SH-SY5Y (cell line): ENCODE results near the gene PLB1.

Experiments
- GATA2 ChIP-seq: IDR thresholded peaks from 2 replicates; pipeline ENCODE4 v1.6.1; 2011; ENCODE audit warnings: mild to moderate bottlenecking, low read depth, low read length
- GATA3 ChIP-seq: IDR thresholded peaks from 2 replicates; pipeline ENCODE4 v1.6.1; 2011; ENCODE audit warnings: low read depth, mild to moderate bottlenecking, low read length, moderate library complexity

PLB1 gene

GRCh38 chr2:28626376-28626775, 130.5 kb downstream of the PLB1 start:
- no peak for TF ChIP-seq GATA2
- TF ChIP-seq GATA3: no peak

GRCh38 chr2:28626891-28627421, 131.1 kb downstream of the PLB1 start:
- no peak for TF ChIP-seq GATA3
- no peak for TF ChIP-seq GATA2

DNA sequence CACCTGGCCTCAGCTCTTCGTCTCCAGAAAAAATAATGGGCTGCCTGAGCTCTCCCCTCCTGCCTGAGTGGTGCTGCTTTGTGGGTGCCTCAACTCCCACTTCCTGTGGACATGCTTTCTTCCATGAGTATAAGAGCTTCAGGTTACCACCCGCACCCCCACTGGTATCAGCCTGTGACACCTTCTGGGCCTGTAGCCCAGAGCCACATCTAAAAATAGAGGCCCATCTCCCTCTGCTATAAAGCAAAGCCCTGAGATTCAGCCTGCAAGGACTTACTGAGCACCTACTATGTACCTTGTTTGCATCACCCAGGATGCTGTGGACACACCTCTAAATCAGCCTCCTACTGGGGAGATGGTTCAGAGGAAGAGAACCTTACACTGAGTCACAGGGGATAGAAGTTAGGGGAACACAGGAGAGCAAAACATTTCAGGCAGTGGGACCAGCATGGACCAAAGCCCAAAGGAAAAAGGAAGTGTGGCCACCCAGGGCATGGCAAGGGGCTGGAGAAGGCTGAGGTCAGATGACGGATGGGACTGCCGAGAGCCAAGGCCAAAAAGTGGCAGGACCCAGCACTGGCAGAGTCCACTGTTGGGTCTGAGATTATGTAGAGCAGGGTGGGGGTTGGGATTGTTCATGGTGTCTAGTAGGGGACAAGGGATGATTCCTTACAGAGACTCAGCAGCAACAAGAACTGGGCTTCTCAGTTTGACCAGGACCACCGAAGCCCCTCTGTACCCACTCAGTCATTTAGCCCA, 132.0 kb downstream of the PLB1 start:
- TF ChIP-seq GATA3 (no peak), GATA2 (no peak)

GRCh38 chr2:28628506-28628905, 132.6 kb downstream of the PLB1 start:
- no peak for TF ChIP-seq GATA2
- TF ChIP-seq GATA3: no peak

- TF ChIP-seq GATA2 (no peak), GATA3 (no peak)
Measured at GRCh38 chr2:28628987-28629386, 133.1 kb downstream of the PLB1 start.

DNA sequence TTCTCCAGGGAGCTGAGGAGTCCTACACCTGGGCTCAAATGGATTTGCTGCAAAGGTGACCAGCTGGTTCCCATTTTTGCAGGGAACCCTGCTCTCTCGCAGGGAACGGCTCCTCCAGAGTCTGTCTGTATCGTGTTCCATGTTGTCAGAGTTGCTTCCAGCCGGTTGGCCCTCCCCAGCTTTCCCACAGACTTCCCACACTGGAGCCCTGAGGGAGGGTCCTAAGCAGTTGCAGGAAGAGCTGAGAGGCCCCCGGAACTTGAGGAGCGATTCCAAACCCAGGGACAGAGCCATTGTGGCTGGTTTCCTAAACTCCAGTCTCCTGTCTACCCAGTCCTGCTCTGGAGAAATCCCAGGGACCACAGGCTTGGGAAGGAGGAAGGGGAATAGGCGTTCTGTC, 134.1 kb downstream of the PLB1 start:
- no peak for TF ChIP-seq GATA3
- no peak for TF ChIP-seq GATA2

- TF ChIP-seq GATA2 (no peak), GATA3 (no peak)
Measured at GRCh38 chr2:28630341-28630740, 134.5 kb downstream of the PLB1 start.

DNA sequence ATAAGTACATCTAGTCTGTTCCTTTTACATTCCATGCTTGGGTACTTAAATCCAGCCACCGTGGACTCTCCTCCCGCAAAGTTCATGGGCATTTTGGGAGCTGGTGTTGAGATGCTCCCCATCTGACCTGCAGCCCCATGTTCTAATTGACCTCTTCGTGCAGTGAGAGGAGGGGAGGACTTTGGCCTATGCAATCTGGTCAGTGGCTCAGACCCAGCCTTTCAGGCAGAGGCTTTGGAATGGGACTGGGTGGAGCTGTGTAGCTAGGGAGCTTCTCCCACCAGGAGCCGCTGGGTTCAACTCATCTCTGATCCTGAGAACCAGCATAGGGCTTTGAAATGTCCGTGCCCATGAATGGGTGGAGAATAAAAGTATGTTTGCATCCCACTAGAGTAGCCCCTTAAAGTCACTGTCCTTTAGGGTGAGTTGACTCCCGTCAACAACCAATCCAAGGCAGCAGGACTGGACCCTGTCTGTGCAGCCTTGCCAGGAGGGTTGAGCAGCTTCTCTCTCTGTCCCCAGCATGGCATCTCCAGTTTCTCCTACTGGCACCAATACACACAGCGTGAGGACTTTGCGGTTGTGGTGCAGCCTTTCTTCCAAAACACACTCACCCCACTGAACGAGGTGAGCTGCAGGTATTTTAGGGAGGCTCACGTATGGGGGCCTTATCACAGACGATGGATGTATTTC, 135.8 kb downstream of the PLB1 start:
- TF ChIP-seq GATA3 (no peak), GATA2 (no peak)

GRCh38 chr2:28632791-28633190, 136.9 kb downstream of the PLB1 start:
- no peak for TF ChIP-seq GATA2
- TF ChIP-seq GATA3: no peak

DNA sequence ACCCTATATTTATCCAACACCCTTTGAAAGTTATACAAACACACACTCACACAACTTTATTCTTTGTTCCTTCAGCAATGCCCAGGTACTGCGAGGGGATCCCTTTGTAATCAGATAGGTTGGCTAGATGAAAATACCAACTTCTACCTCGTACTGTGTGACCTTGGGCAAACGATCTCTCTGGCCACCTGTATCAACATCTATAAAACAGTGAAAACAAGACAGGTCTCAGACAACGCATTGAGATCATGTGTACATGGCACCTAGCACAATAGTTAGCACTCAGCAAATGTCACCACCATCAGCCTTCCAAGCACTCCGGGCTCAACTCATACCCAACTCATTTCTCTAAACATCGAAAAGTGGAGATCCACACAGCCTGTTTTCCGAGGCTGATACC, 137.3 kb downstream of the PLB1 start:
- no peak for TF ChIP-seq GATA3
- no peak for TF ChIP-seq GATA2

- TF ChIP-seq GATA2 (no peak), GATA3 (no peak)
Measured at GRCh38 chr2:28633746-28634145, 137.9 kb downstream of the PLB1 start.

GRCh38 chr2:28635191-28635611, 139.3 kb downstream of the PLB1 start:
- TF ChIP-seq GATA3 (no peak), GATA2 (no peak)

DNA sequence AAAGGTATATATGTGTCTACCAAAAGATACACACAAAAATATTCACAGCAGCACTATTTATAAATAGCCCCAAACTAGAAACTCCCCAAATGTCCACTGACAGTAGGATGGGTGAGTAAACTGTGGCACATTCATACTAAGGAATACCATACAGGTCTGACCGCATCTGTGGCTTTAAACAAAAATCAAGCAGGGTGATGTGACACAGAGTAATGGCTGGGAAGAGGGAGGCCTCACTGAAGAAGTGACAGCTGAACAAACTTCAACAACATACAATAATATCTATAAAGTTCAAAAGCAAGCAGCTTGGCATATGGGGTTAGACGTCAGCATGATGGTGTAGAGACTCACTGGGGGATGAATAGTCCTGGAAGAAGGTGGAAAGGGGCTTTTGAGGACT, 140.6 kb downstream of the PLB1 start:
- TF ChIP-seq GATA2 (no peak), GATA3 (no peak)

- no peak for TF ChIP-seq GATA3
- TF ChIP-seq GATA2: no peak
Measured at GRCh38 chr2:28637066-28638047, 141.5 kb downstream of the PLB1 start.
